ENCODE measurements around the gene CAVIN3. TPM values are rescaled to one million over a fixed set of nuclear protein-coding genes. Genes with fewer than 3 reads are reported as not detected.

The CAVIN3 gene
- total and polyA plus RNA-seq, 9 of the 15 experiments (the other 6 are each of a cell fraction or from before 2014, with no cell fraction given) = 0.13 TPM; not detected in 8

- no peak for TF ChIP-seq AFF4 (CRISPR knock-in tag; IDR thresholded peaks at IDR 0.05)
- no peak for TF ChIP-seq KAT7 (CRISPR knock-in tag; IDR thresholded peaks at IDR 0.05; ENCODE audit: borderline replicate concordance)
- no peak for TF ChIP-seq ZEB2 (IDR thresholded peaks at IDR 0.05)
- no peak for TF ChIP-seq DLX4 (CRISPR knock-in tag; IDR thresholded peaks at IDR 0.05)
- no peak for TF ChIP-seq ELK3 (CRISPR knock-in tag; IDR thresholded peaks at IDR 0.05)
- TF ChIP-seq ZBTB33 (CRISPR knock-in tag; IDR thresholded peaks at IDR 0.05) = no peak
- TF ChIP-seq FOSL1 (tag; conservative IDR thresholded peaks at IDR 0.05) = peak; percentile 83
- 0 out of 2 replicates have a peak, but pooled peaks have one; percentile 20 for TF ChIP-seq CEBPG (CRISPR knock-in tag; IDR thresholded peaks at IDR 0.05)
- TF ChIP-seq CEBPG (tag; conservative IDR thresholded peaks at IDR 0.05 in 1 of 2, IDR thresholded peaks at IDR 0.05 in 1 of 2) = peak in 1 of 2 experiments; percentile 29; a peak in 1 of 4 replicates
- peak; percentile 63 for TF ChIP-seq SMARCA4 (IDR thresholded peaks at IDR 0.05)
- 0 out of 2 replicates have a peak, but pooled peaks have one; percentile 26 for TF ChIP-seq CREB1 (IDR thresholded peaks at IDR 0.05)
- TF ChIP-seq CREB1 (CRISPR knock-in tag; IDR thresholded peaks at IDR 0.05) = no peak
- TF ChIP-seq ADNP (tag; IDR thresholded peaks at IDR 0.05) = no peak
- no peak for TF ChIP-seq E2F3 (CRISPR knock-in tag; IDR thresholded peaks at IDR 0.05)
- TF ChIP-seq TAF15 (IDR thresholded peaks at IDR 0.05; ENCODE audit: low read depth, low read length) = no peak
- no peak for TF ChIP-seq ZNF584 (CRISPR knock-in tag; IDR thresholded peaks at IDR 0.05; ENCODE audit: low read depth)
- TF ChIP-seq CBFA2T2 (conservative IDR thresholded peaks at IDR 0.05) = no peak
- no peak for TF ChIP-seq GTF2E2 (tag; IDR thresholded peaks at IDR 0.05)
- TF ChIP-seq BRCA1 (IDR thresholded peaks at IDR 0.05) = no peak
- TF ChIP-seq BRCA1 (CRISPR knock-in tag; IDR thresholded peaks at IDR 0.05) = no peak
- no peak for TF ChIP-seq ELF1 (tag; IDR thresholded peaks at IDR 0.05)
- peak; percentile 45; the same call in 1 of the 2 replicates for TF ChIP-seq CREM (IDR thresholded peaks at IDR 0.05; ENCODE audit: low read depth)
- TF ChIP-seq MIER1 (IDR thresholded peaks at IDR 0.05; ENCODE audit: low read depth) = no peak
- no peak for TF ChIP-seq YBX1 (IDR thresholded peaks at IDR 0.05)
- peak; percentile 94 for TF ChIP-seq ZNF24 (IDR thresholded peaks at IDR 0.05)
Measured at GRCh38 chr11:6357222-6357621, 36.9 kb upstream of the CAVIN3 start (continued).

All from K562 (cell line).